Femur (tissue), 1 donor: ENCODE results near the gene ZNF76.

ENCODE experiments used
- DNase-seq: peaks from one replicate; pipeline ENCODE4 v3.0.0-alpha.2; 2017

ZNF76 gene

GRCh38 chr6:35238843-35239289, 20.7 kb upstream of the ZNF76 start:
- DNase-seq: peak; percentile 57

GRCh38 chr6:35239581-35239980, 20.0 kb upstream of the ZNF76 start:
- DNase-seq: no peak

- peak; percentile 82 for DNase-seq
These were observed 18.4 kb upstream of the ZNF76 start for GRCh38 chr6:35240838-35241801.

GRCh38 chr6:35242486-35242885, 17.0 kb upstream of the ZNF76 start:
- DNase-seq: no peak

- DNase-seq: no peak
These were observed 16.6 kb upstream of the ZNF76 start for GRCh38 chr6:35242906-35243305.

- no peak for DNase-seq
These were observed 16.1 kb upstream of the ZNF76 start for GRCh38 chr6:35243386-35243958.

GRCh38 chr6:35244551-35244950, 15.0 kb upstream of the ZNF76 start:
- DNase-seq: no peak

- no peak for DNase-seq
These were observed 11.8 kb upstream of the ZNF76 start for GRCh38 chr6:35247642-35248231.

GRCh38 chr6:35248300-35248699, 11.2 kb upstream of the ZNF76 start:
- no peak for DNase-seq

GRCh38 chr6:35248965-35249364, 10.6 kb upstream of the ZNF76 start:
- no peak for DNase-seq

- DNase-seq: no peak
These were observed 7.6 kb upstream of the ZNF76 start for GRCh38 chr6:35251949-35252348.

- DNase-seq: no peak
These were observed 6.3 kb upstream of the ZNF76 start for GRCh38 chr6:35253249-35253648.

- DNase-seq: no peak
These were observed 1.2 kb upstream of the ZNF76 start for GRCh38 chr6:35258336-35258735.

- DNase-seq: peak; percentile 68
These were observed 709 bp upstream of the ZNF76 start for GRCh38 chr6:35258858-35259193.

- peak; percentile 75 for DNase-seq
These were observed 534 bp downstream of the ZNF76 start for GRCh38 chr6:35259948-35260590.

- DNase-seq: no peak
These were observed 1.3 kb downstream of the ZNF76 start for GRCh38 chr6:35260591-35261570.

- no peak for DNase-seq
These were observed 3.1 kb downstream of the ZNF76 start for GRCh38 chr6:35262596-35262995.

- no peak for DNase-seq
These were observed 5.2 kb downstream of the ZNF76 start for GRCh38 chr6:35264550-35265274.

GRCh38 chr6:35265523-35265922, 6.0 kb downstream of the ZNF76 start:
- no peak for DNase-seq

GRCh38 chr6:35267446-35267845, 7.9 kb downstream of the ZNF76 start:
- DNase-seq: no peak

GRCh38 chr6:35267897-35268296, 8.4 kb downstream of the ZNF76 start:
- DNase-seq: no peak
